K562 (cell line): ENCODE measurements around the gene KRTAP20-2.

ENCODE experiments used
- CHD1 ChIP-seq: fragments of 200-600 bp; sonication (generic); IDR thresholded peaks from one replicate; pipeline ENCODE4 v1.6.1; 2012; ENCODE audit warnings: mild to moderate bottlenecking, moderate library complexity, low read length, inconsistent platforms
- CTCF ChIP-seq, 3 experiments: IDR thresholded peaks in 2 of 3; conservative IDR thresholded peaks in 1 of 3; 2 replicates each; pipeline ENCODE4 v1.5.1; 2011 to 2012; ENCODE audit warnings: low read length in 3 of 3, mild to moderate bottlenecking in 3 of 3, control low read depth in 2 of 3, improper control_type of control experiment in 1 of 3, inconsistent platforms in 1 of 3, low read depth in 1 of 3, mixed read lengths in 1 of 3, moderate library complexity in 1 of 3; ENCODE audit not compliant: insufficient read depth in 2 of 3
- CXXC5 ChIP-seq: fragments of 250-450 bp; sonication (Bioruptor Pico); IDR thresholded peaks from 2 replicates; pipeline ENCODE4 v1.8.0; 2022; ENCODE audit warnings: inconsistent platforms, mild to moderate bottlenecking, moderate library complexity
- EP300 ChIP-seq: IDR thresholded peaks from 2 replicates; pipeline ENCODE4 v1.6.1; 2012; ENCODE audit warnings: low read length, improper control_type of control experiment
- NFYB ChIP-seq: IDR thresholded peaks from 2 replicates; pipeline ENCODE4 v1.6.1; 2011; ENCODE audit warnings: mild to moderate bottlenecking, moderate library complexity; ENCODE audit not compliant: insufficient read length; ENCODE audit errors: extremely low read depth
- PHF8 ChIP-seq: fragments of 200-600 bp; sonication (generic); IDR thresholded peaks from 2 replicates; pipeline ENCODE4 v1.6.1; 2012; ENCODE audit warnings: mixed run types, mild to moderate bottlenecking, inconsistent platforms, low read length, moderate library complexity, borderline replicate concordance
- POLR2AphosphoS5 ChIP-seq: IDR thresholded peaks from 2 replicates; pipeline ENCODE4 v1.6.1; 2011; ENCODE audit warnings: mild to moderate bottlenecking, low read depth, low read length, moderate library complexity; ENCODE audit not compliant: control insufficient read depth, insufficient read depth
- RBM22 ChIP-seq: fragments of 200-400 bp; formaldehyde crosslinking; IDR thresholded peaks from 2 replicates; pipeline ENCODE4 v1.6.1; 2018; ENCODE audit warnings: low read length, low read depth; ENCODE audit not compliant: poor library complexity, severe bottlenecking
- SIN3A ChIP-seq, 2 experiments: fragments of 150-350 bp in 1 of 2; IDR thresholded peaks; 2 replicates each; pipeline ENCODE4 v1.6.1; 2011 to 2016; ENCODE audit warnings: borderline replicate concordance in 2 of 2, low read depth in 2 of 2, low read length in 2 of 2, mild to moderate bottlenecking in 2 of 2, moderate library complexity in 2 of 2; ENCODE audit not compliant: control insufficient read depth in 1 of 2
- TEAD1 ChIP-seq, 2 experiments: fragments of 450-650 bp in 1 of 2; sonication (generic) in 1 of 2; formaldehyde crosslinking; IDR thresholded peaks; 2 replicates each; pipeline versions ENCODE4 v1.4.0 to v1.8.0; 2020 to 2022; ENCODE audit warnings: mild to moderate bottlenecking in 2 of 2, missing genetic modification reagents in 1 of 2
- TF ChIP-seq, protein P1 (sequence below): fragments of 250-450 bp; sonication (Bioruptor Pico); IDR thresholded peaks from 2 replicates; pipeline ENCODE4 v1.4.0; 2020; ENCODE audit warnings: mild to moderate bottlenecking, moderate library complexity
- TF ChIP-seq, protein P2 (sequence below): fragments of 250-450 bp; sonication (Bioruptor Pico); IDR thresholded peaks from 2 replicates; pipeline ENCODE4 v1.5.0; 2020; ENCODE audit warnings: mild to moderate bottlenecking, borderline replicate concordance

DNA sequence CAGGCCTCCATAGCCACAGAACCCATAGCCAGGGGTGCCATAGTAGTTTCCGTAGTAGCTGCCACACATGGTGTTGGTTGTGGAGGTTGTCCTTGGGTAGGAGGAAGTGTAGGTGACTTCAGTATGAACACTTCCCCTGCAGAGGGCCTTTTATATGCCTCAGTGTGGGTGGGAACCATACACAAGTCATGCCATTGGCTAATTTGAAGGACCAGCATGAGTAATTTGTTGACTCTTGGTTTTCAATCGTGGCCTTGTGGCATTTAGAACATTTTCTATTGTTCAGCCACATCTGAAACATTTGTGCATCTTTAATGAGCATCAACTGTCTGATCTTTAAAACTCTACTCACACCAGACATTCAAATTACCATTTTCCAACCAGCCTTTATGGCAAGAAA lies 21.2 kb upstream of the KRTAP20-2 start, which contains the start of gene KRTAP6-1:
- TF ChIP-seq POLR2AphosphoS5 (no peak), SIN3A (IDR thresholded peaks at IDR 0.05; ENCODE audit: borderline replicate concordance in 2 of 2, control insufficient read depth in 1 of 2, low read depth in 2 of 2, low read length in 2 of 2) (no peak), RBM22 (no peak), EP300 (no peak), NFYB (no peak), CTCF (IDR thresholded peaks at IDR 0.05 in 2 of 3, conservative IDR thresholded peaks at IDR 0.05 in 1 of 3; ENCODE audit: insufficient read depth in 2 of 3, low read depth in 1 of 3, low read length in 3 of 3) (no peak), CXXC5 (CRISPR knock-in tag) (no peak), CHD1 (no peak), TEAD1 (CRISPR knock-in tag; IDR thresholded peaks at IDR 0.05) (no peak), PHF8 (no peak)
- TF ChIP-seq, protein P1, sequence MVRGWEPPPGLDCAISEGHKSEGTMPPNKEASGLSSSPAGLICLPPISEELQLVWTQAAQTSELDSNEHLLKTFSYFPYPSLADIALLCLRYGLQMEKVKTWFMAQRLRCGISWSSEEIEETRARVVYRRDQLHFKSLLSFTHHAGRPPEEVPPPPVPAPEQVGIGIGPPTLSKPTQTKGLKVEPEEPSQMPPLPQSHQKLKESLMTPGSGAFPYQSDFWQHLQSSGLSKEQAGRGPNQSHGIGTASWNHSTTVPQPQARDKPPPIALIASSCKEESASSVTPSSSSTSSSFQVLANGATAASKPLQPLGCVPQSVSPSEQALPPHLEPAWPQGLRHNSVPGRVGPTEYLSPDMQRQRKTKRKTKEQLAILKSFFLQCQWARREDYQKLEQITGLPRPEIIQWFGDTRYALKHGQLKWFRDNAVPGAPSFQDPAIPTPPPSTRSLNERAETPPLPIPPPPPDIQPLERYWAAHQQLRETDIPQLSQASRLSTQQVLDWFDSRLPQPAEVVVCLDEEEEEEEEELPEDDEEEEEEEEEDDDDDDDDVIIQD = no peak
- TF ChIP-seq, protein P2, sequence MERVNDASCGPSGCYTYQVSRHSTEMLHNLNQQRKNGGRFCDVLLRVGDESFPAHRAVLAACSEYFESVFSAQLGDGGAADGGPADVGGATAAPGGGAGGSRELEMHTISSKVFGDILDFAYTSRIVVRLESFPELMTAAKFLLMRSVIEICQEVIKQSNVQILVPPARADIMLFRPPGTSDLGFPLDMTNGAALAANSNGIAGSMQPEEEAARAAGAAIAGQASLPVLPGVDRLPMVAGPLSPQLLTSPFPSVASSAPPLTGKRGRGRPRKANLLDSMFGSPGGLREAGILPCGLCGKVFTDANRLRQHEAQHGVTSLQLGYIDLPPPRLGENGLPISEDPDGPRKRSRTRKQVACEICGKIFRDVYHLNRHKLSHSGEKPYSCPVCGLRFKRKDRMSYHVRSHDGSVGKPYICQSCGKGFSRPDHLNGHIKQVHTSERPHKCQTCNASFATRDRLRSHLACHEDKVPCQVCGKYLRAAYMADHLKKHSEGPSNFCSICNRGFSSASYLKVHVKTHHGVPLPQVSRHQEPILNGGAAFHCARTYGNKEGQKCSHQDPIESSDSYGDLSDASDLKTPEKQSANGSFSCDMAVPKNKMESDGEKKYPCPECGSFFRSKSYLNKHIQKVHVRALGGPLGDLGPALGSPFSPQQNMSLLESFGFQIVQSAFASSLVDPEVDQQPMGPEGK = no peak
